Fibroblast of lung (primary cell): ENCODE data around the gene DIP2C. TPM values are rescaled to one million over a fixed set of nuclear protein-coding genes. Genes with fewer than 3 reads are reported as not detected.

ENCODE experiments used
- DNase-seq, 2 donors: peaks; one replicate each; pipeline versions ENCODE4 v3.0.0 to v3.0.0-alpha.2; 2010; ENCODE audit warnings: low read depth in 2 of 2
- H2AFZ ChIP-seq: 2 replicates; pipeline ENCODE4 v1.5.1; 2012; ENCODE audit warnings: low read length, control low read depth, inconsistent platforms
- H3K27ac ChIP-seq: 2 replicates; pipeline ENCODE4 v1.5.1; 2011; ENCODE audit warnings: low read length, control low read depth; ENCODE audit not compliant: insufficient read depth
- H3K27me3 ChIP-seq: 2 replicates; pipeline ENCODE4 v1.5.1; 2011; ENCODE audit warnings: mild to moderate bottlenecking, low read length; ENCODE audit not compliant: control insufficient read depth, insufficient read depth
- H3K36me3 ChIP-seq: 2 replicates; pipeline ENCODE4 v1.5.1; 2011; ENCODE audit warnings: low read length; ENCODE audit not compliant: control insufficient read depth, insufficient read depth
- H3K4me1 ChIP-seq: 2 replicates; pipeline ENCODE4 v1.5.1; 2011; ENCODE audit warnings: low read length; ENCODE audit not compliant: control insufficient read depth, insufficient read depth; ENCODE audit errors: extremely low read depth
- H3K4me2 ChIP-seq: 2 replicates; pipeline ENCODE4 v1.5.1; 2011; ENCODE audit warnings: low read length, control low read depth; ENCODE audit not compliant: insufficient read depth; ENCODE audit errors: extremely low read depth
- H3K4me3 ChIP-seq, 4 experiments: fragments of 200-600 bp in 1 of 4; sonication (generic) in 1 of 4; replicated peaks in 1 of 4; 2 replicates each; pipeline ENCODE4 v1.5.1; 2011 to 2016; ENCODE audit warnings: low read length in 4 of 4, low read depth in 3 of 4, mild to moderate bottlenecking in 3 of 4, control low read depth in 2 of 4, inconsistent platforms in 1 of 4, mixed read lengths in 1 of 4; ENCODE audit not compliant: insufficient read depth in 1 of 4; ENCODE audit errors: control extremely low read depth in 1 of 4
- H3K79me2 ChIP-seq: 2 replicates; pipeline ENCODE4 v1.5.1; 2012; ENCODE audit warnings: mild to moderate bottlenecking, low read length, inconsistent platforms; ENCODE audit not compliant: control insufficient read depth, insufficient read depth
- H3K9ac ChIP-seq: 2 replicates; pipeline ENCODE4 v1.5.1; 2011; ENCODE audit warnings: mild to moderate bottlenecking, low read length, control low read depth; ENCODE audit not compliant: insufficient read depth
- H3K9me3 ChIP-seq: 2 replicates; pipeline ENCODE4 v1.5.1; 2012; ENCODE audit warnings: low read depth, low read length; ENCODE audit not compliant: control insufficient read depth, insufficient read depth
- H4K20me1 ChIP-seq: 2 replicates; pipeline ENCODE4 v1.5.1; 2011; ENCODE audit warnings: low read length; ENCODE audit not compliant: control insufficient read depth, insufficient read depth; ENCODE audit errors: extremely low read depth
- EZH2 ChIP-seq: IDR thresholded peaks from 2 replicates; pipeline ENCODE4 v1.5.1; 2012; ENCODE audit warnings: low read length, control low read depth, mild to moderate bottlenecking; ENCODE audit errors: missing control alignments
- polyA plus RNA-seq, 2 donors: library from polyadenylated mRNA; depleted of rRNA in 1 of 2; stranded (reverse) in 1 of 2; unstranded in 1 of 2; fragments of >200 nt; gene quantifications; 2 replicates each; pipeline ENCODE4 v1.2.1, GENCODE V29; 2011 to 2012; ENCODE audit warnings: missing spikeins in 1 of 2
- total RNA-seq: library from RNA; depleted of rRNA; stranded (reverse); fragments of >200 nt; gene quantifications from 2 replicates; pipeline ENCODE4 v1.2.1, GENCODE V29; 2014
- TF ChIP-seq, protein P1 (sequence below), 2 donors: IDR thresholded peaks in 1 of 2; conservative IDR thresholded peaks in 1 of 2; 1 replicate in 1 of 2; 2 replicates in 1 of 2; pipeline ENCODE4 v1.5.1; 2011 to 2012; ENCODE audit warnings: low read length in 2 of 2, control low read depth in 1 of 2, inconsistent platforms in 1 of 2, low read depth in 1 of 2, mild to moderate bottlenecking in 1 of 2

DIP2C gene
- total and polyA plus RNA-seq, 2 donors (not counting 1 experiment from before 2014, with no cell fraction given) = 10.7 to 18.3 TPM

DNA sequence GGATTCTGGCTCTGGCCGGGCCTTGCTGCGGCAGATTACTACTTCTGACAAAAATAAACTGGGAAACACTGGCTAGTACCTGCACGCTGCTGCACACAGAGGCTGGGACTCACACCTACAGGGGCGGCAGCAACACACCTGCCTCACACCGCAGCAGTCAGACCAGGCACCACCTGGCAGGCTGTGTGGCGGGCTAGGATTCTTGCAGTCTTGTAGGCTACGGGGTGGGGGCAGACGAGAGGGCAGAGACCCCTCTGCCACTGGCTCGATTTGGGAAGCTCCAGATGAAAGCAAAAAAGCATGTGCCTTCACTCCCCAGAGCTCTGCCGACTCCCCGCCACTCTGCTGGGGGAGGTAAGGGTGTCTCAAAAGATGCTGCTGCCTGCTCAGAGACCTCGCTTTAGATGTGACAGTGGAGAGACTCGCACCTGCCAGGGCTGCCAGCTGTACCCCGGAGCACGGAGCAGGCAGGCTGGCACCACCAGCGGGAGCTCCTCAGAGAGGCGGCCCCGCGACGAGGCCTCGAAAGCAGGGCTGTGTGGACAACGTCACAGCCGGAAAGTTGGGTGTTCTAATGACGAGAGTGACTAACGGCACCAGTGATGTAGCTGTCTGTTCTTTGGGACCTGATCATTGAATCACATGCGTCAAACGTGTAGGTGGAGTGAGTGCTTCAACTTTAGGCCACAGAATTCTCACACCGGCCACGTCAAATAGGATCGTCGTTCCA lies 303.7 kb downstream of the DIP2C start:
- TF ChIP-seq, protein P1, sequence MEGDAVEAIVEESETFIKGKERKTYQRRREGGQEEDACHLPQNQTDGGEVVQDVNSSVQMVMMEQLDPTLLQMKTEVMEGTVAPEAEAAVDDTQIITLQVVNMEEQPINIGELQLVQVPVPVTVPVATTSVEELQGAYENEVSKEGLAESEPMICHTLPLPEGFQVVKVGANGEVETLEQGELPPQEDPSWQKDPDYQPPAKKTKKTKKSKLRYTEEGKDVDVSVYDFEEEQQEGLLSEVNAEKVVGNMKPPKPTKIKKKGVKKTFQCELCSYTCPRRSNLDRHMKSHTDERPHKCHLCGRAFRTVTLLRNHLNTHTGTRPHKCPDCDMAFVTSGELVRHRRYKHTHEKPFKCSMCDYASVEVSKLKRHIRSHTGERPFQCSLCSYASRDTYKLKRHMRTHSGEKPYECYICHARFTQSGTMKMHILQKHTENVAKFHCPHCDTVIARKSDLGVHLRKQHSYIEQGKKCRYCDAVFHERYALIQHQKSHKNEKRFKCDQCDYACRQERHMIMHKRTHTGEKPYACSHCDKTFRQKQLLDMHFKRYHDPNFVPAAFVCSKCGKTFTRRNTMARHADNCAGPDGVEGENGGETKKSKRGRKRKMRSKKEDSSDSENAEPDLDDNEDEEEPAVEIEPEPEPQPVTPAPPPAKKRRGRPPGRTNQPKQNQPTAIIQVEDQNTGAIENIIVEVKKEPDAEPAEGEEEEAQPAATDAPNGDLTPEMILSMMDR (conservative IDR thresholded peaks at IDR 0.05 in 1 of 2, IDR thresholded peaks at IDR 0.05 in 1 of 2; ENCODE audit: low read depth in 1 of 2, low read length in 2 of 2) = no peak
- no peak for TF ChIP-seq EZH2
- Histone ChIP-seq H3K9me3 (no peaks in the 10 kb centered on the region), H3K4me1 (no peaks in the 10 kb centered on the region), H4K20me1 (no peaks in the 10 kb centered on the region), H3K27me3 (no peaks in the 10 kb centered on the region), H3K27ac (no peak overlapping the region), H3K9ac (no peak overlapping the region), H3K79me2 (no peaks in the 10 kb centered on the region), H3K4me2 (no peak overlapping the region), H3K4me3 (no peak overlapping the region), H2AFZ (no peak overlapping the region), H3K36me3 (peaks cover 10% of the 10 kb centered on the region)
- no peak for DNase-seq

DNA sequence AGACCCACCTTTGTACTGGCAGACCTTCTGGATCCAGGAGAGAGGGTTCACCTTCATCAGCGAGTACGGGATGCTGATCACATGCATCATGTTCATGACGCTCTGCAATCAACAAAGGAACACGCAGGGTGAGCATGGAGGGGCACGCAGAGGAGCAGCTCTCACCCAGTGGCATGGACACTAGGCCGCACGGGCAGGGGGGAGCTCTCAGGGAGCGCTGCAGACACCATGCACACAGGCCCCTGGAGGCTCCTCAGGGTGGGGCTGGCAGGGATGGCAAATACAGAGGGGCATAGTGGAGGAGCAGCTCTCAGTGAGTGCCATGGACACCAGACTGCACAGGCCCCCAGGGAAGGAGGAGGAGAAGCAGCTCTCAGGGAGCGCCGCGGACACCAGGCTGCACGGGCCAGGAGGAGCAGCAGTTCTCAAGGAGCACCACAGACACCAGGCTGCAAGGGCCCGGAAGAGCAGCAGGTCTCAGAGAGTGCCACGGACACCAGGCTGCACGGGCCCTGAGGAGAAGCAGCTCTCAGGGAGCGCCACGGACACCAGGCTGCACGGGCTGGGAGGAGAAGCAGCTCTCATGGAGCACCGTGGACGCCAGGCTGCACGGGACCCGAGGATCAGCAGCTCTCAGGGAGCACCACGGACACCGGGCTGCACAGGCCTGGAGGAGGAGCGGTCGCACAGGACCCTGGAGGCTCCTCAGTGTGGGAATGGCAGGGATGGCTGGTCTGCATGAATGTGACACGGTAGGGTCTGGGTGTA lies 304.7 kb downstream of the DIP2C start:
- TF ChIP-seq, protein P1 (conservative IDR thresholded peaks at IDR 0.05 in 1 of 2, IDR thresholded peaks at IDR 0.05 in 1 of 2; ENCODE audit: low read depth in 1 of 2, low read length in 2 of 2) = no peak
- TF ChIP-seq EZH2 = no peak
- no peaks in the 10 kb centered on the region for H4K20me1 ChIP-seq
- H3K9me3 ChIP-seq = no peaks in the 10 kb centered on the region
- H3K4me2 ChIP-seq = no peak overlapping the region
- H3K27me3 ChIP-seq = no peaks in the 10 kb centered on the region
- no peak for DNase-seq
- no peak overlapping the region for H3K9ac ChIP-seq
- H3K4me3 ChIP-seq = no peak overlapping the region
- H2AFZ ChIP-seq = no peak overlapping the region
- H3K27ac ChIP-seq = no peak overlapping the region
- H3K36me3 ChIP-seq = peaks cover 7% of the 10 kb centered on the region
- no peaks in the 10 kb centered on the region for H3K79me2 ChIP-seq
- no peaks in the 10 kb centered on the region for H3K4me1 ChIP-seq

DNA sequence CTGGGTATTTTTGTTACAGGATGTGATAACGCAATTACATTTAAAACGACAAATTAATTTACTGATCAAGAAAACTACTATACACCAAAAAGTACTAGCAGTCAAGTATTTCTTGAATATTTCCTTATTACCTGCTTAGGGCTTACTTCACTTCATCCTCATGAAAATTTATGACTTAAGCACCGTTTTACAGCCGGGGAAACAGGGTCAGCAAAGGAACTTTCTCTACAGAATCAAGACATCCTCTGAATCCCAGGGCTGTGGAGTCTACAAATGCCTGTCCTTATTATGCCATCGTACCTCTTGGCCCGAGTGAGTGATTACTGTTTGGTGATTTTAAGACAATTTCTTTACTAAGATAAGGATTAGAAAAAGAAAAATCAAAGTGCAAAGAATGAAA lies 305.9 kb downstream of the DIP2C start:
- Histone ChIP-seq H3K4me2 (no peak overlapping the region), H3K9ac (no peak overlapping the region), H3K4me3 (no peak overlapping the region), H3K27ac (no peak overlapping the region), H3K4me1 (no peaks in the 10 kb centered on the region), H3K36me3 (peaks cover 8% of the 10 kb centered on the region), H4K20me1 (no peaks in the 10 kb centered on the region), H3K79me2 (no peaks in the 10 kb centered on the region), H3K9me3 (no peaks in the 10 kb centered on the region), H2AFZ (no peak overlapping the region), H3K27me3 (no peaks in the 10 kb centered on the region)
- DNase-seq = no peak
- TF ChIP-seq, protein P1 (conservative IDR thresholded peaks at IDR 0.05 in 1 of 2, IDR thresholded peaks at IDR 0.05 in 1 of 2; ENCODE audit: low read depth in 1 of 2, low read length in 2 of 2) = no peak
- no peak for TF ChIP-seq EZH2
